OCI-LY1 (cell line): ENCODE results near the gene ZRSR2.

Source experiments
- EZH2 ChIP-seq: fragments of 200-600 bp; sonication (generic), shearing (Covaris generic); IDR thresholded peaks from 2 replicates; pipeline ENCODE4 v1.8.0; 2017; ENCODE audit warnings: borderline replicate concordance, mixed run types, mild to moderate bottlenecking, antibody characterized with exemption, low read length, moderate library complexity, mixed read lengths
- TF ChIP-seq, protein P1 (sequence below): fragments of 200-600 bp; sonication (generic), shearing (Covaris generic); IDR thresholded peaks from 2 replicates; pipeline ENCODE4 v1.5.1; 2017; ENCODE audit warnings: mild to moderate bottlenecking, antibody characterized with exemption, low read length, moderate library complexity, mixed read lengths

DNA sequence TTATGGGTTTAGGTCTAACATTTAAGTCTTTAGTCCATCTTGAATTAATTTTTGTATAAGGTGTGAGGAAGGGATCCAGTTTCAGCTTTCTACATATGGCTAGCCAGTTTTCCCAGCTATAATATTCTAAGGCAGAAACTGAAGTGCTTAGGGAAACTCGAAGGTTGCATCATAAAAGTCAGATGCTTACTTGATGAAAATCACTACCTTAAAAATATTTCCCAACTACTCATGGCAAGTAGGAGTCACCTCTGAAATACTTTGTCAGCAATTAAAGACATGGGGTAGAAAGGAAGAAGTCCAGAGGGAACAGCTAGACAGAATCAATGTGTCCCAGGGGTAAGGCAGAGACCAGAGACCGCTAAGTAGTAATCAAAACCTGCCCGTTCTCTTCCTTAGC is 70.6 kb downstream of the ZRSR2 start:
- TF ChIP-seq, protein P1, sequence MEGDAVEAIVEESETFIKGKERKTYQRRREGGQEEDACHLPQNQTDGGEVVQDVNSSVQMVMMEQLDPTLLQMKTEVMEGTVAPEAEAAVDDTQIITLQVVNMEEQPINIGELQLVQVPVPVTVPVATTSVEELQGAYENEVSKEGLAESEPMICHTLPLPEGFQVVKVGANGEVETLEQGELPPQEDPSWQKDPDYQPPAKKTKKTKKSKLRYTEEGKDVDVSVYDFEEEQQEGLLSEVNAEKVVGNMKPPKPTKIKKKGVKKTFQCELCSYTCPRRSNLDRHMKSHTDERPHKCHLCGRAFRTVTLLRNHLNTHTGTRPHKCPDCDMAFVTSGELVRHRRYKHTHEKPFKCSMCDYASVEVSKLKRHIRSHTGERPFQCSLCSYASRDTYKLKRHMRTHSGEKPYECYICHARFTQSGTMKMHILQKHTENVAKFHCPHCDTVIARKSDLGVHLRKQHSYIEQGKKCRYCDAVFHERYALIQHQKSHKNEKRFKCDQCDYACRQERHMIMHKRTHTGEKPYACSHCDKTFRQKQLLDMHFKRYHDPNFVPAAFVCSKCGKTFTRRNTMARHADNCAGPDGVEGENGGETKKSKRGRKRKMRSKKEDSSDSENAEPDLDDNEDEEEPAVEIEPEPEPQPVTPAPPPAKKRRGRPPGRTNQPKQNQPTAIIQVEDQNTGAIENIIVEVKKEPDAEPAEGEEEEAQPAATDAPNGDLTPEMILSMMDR = no peak
- no peak for TF ChIP-seq EZH2
